CD4-positive, alpha-beta memory T cell (primary cell): ENCODE measurements around the gene ELN. TPM values are rescaled to one million over a fixed set of nuclear protein-coding genes. Genes with fewer than 3 reads are reported as not detected.

Source experiments
- CTCF ChIA-PET: fragments of 350-600 bp; sonication (Branson Sonifier 250); formaldehyde crosslinking; loops from one replicate; lab custom pipeline; 2021; ENCODE audit warnings: inconsistent platforms; ENCODE audit not compliant: partially characterized antibody; lab: Charles Lee
- POLR2A ChIA-PET: fragments of 350-600 bp; sonication (Branson Sonifier 250); formaldehyde crosslinking; loops from one replicate; lab custom pipeline; 2021; ENCODE audit not compliant: partially characterized antibody; lab: Charles Lee
- DNase-seq, 5 donors: peaks; one replicate each; pipeline versions ENCODE4 v3.0.0 to v3.0.0-alpha.2; 2020 to 2022; ENCODE audit warnings: mixed read lengths in 1 of 5
- H3K27ac ChIP-seq: one replicate; pipeline ENCODE4 v1.7.0; 2013; ENCODE audit warnings: low read depth, low read length
- H3K27me3 ChIP-seq: 2 replicates; pipeline ENCODE4 v1.7.0; 2013; ENCODE audit warnings: mild to moderate bottlenecking, low read length, moderate library complexity; ENCODE audit not compliant: insufficient read depth
- H3K36me3 ChIP-seq: 2 replicates; pipeline ENCODE4 v1.7.0; 2013; ENCODE audit warnings: mild to moderate bottlenecking, low read length, moderate library complexity; ENCODE audit not compliant: insufficient read depth
- H3K4me1 ChIP-seq: 2 replicates; pipeline ENCODE4 v1.7.0; 2013; ENCODE audit warnings: mild to moderate bottlenecking, low read length, moderate library complexity; ENCODE audit not compliant: insufficient read depth
- H3K4me3 ChIP-seq, 2 donors: one replicate each; pipeline ENCODE4 v1.7.0; 2013; ENCODE audit warnings: low read length in 2 of 2, mild to moderate bottlenecking in 1 of 2
- H3K9me3 ChIP-seq, 2 donors: one replicate each; pipeline ENCODE4 v1.7.0; 2013; ENCODE audit warnings: low read length in 2 of 2, control low read depth in 1 of 2; ENCODE audit not compliant: control insufficient read depth in 1 of 2
- H3K27ac Mint-ChIP-seq, 7 donors: one replicate each; pipeline ENCODE4 v1.8.0; 2020 to 2021; ENCODE audit warnings: mixed read lengths in 7 of 7, mild to moderate bottlenecking in 6 of 7, inconsistent platforms in 3 of 7, moderate library complexity in 3 of 7
- H3K27me3 Mint-ChIP-seq, 2 donors: one replicate each; pipeline ENCODE4 v1.8.0; 2020 to 2021; ENCODE audit warnings: mixed read lengths in 2 of 2
- H3K36me3 Mint-ChIP-seq, 2 donors: one replicate each; pipeline ENCODE4 v1.8.0; 2020 to 2021; ENCODE audit warnings: mixed read lengths in 2 of 2, inconsistent platforms in 1 of 2, mild to moderate bottlenecking in 1 of 2
- H3K4me1 Mint-ChIP-seq, 4 donors: one replicate each; pipeline ENCODE4 v1.8.0; 2020 to 2021; ENCODE audit warnings: mixed read lengths in 4 of 4, mild to moderate bottlenecking in 1 of 4
- H3K4me3 Mint-ChIP-seq, 8 donors: one replicate each; pipeline ENCODE4 v1.8.0; 2020 to 2021; ENCODE audit warnings: mixed read lengths in 8 of 8, mild to moderate bottlenecking in 7 of 8, moderate library complexity in 6 of 8, inconsistent platforms in 3 of 8
- H3K9me3 Mint-ChIP-seq, 8 donors: one replicate each; pipeline ENCODE4 v1.8.0; 2020 to 2021; ENCODE audit warnings: mixed read lengths in 8 of 8, mild to moderate bottlenecking in 5 of 8, inconsistent platforms in 3 of 8, moderate library complexity in 1 of 8
- intact Hi-C: fragments of 100-400 bp; cut with micrococcal nuclease; formaldehyde crosslinking; loops from one replicate; pipeline ENCODE4 v1.15.1; 2023
- polyA plus RNA-seq, 2 donors: library from polyadenylated mRNA; unstranded; fragments of 300-500 nt; fragmentation: Illumina TruSeq; gene quantifications; one replicate each; pipeline ENCODE4 v1.2.3, GENCODE V29; 2021
- total RNA-seq, 2 experiments: library from RNA; stranded (reverse); gene quantifications; one replicate each; pipeline ENCODE4 v1.2.3, GENCODE V29; 2021

The ELN gene
- total and polyA plus RNA-seq, 4 experiments from 2014 or later: not detected

DNA sequence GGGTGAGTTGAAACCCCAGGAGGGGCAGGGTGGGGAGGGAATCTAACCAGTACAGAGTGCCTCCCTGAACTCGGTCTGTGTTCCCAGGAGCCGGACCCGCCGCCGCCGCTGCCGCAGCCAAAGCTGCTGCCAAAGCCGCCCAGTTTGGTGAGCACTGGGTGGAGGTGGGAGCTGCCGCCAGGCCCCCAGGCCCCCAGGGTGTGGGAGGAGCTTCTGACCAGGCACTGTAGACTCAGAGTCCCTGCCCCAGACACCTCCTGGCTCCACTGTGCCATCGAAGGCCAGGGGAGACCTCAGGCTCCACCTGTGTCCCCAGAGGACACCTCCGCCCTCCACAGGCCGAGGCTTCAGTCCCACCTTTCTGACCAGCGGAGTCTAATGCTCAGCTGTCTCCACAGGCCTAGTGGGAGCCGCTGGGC lies 35.3 kb downstream of the ELN start:
- H3K4me1 Mint-ChIP-seq: peaks cover 5 to 7% (median 6%) of the 10 kb centered on the region in 4 donors
- no peaks in the 10 kb centered on the region for H3K27me3 ChIP-seq
- POLR2A ChIA-PET: no interaction called here
- no peaks in the 10 kb centered on the region for H3K9me3 ChIP-seq
- intact Hi-C loops: no loop called here
- peak overlapping the region in 5 of 7 donors; percentile 15 to 77 (median 30) for H3K27ac Mint-ChIP-seq
- DNase-seq: no peak
- no peaks in the 10 kb centered on the region for H3K36me3 ChIP-seq
- peaks cover 10% of the 10 kb centered on the region for H3K4me1 ChIP-seq
- peaks cover under 1 to 7% of the 10 kb centered on the region in 2 donors for H3K27me3 Mint-ChIP-seq
- H3K9me3 Mint-ChIP-seq: no peaks in the 10 kb centered on the region
- CTCF ChIA-PET: interaction anchor here (1.4 kb wide), 1 partner anchor 89 kb away, joined by 3 read pairs; no protein-coding TSS in a partner anchor
- H3K36me3 Mint-ChIP-seq: no peaks in the 10 kb centered on the region
- no peak overlapping the region for H3K27ac ChIP-seq
- no peak overlapping the region for H3K4me3 ChIP-seq
- H3K4me3 Mint-ChIP-seq: no peak overlapping the region

DNA sequence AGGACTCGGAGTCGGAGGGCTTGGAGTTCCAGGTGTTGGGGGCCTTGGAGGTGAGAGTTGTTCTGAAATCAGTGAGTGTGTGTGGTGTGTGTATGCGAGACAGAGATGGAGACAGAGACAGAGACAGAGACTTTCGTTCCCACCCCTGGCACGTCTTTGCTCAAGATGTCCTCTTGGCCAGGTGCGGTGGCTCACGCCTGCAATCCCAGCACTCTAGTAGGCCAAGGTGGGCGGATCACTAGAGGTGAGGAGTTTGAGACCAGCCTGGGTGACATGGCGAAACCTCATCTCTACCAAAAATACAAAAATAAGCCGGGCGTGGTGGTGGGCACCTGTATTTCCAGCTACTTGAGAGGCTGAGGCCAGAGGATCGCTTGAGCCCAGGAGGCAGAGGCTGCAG lies 35.7 kb downstream of the ELN start:
- Histone ChIP-seq H3K27ac (no peak overlapping the region), H3K9me3 (no peaks in the 10 kb centered on the region), H3K36me3 (no peaks in the 10 kb centered on the region), H3K27me3 (no peaks in the 10 kb centered on the region), H3K4me3 (no peak overlapping the region), H3K4me1 (peaks cover 10% of the 10 kb centered on the region)
- H3K27me3 Mint-ChIP-seq: peaks cover 0 to 4% of the 10 kb centered on the region in 2 donors
- CTCF ChIA-PET: interaction anchor here (1.1 to 1.4 kb wide), 2 partner anchors 88 to 343 kb away, joined by 3 read pairs; no protein-coding TSS in a partner anchor
- H3K4me1 Mint-ChIP-seq: peaks cover 5 to 7% (median 6%) of the 10 kb centered on the region in 4 donors
- DNase-seq: no peak
- POLR2A ChIA-PET: no interaction called here
- H3K4me3 Mint-ChIP-seq: no peak overlapping the region
- intact Hi-C loops: no loop called here
- H3K27ac Mint-ChIP-seq: peak overlapping the region in 4 of 7 donors; percentile 25 to 77 (median 52)
- no peaks in the 10 kb centered on the region for H3K9me3 Mint-ChIP-seq
- no peaks in the 10 kb centered on the region for H3K36me3 Mint-ChIP-seq

DNA sequence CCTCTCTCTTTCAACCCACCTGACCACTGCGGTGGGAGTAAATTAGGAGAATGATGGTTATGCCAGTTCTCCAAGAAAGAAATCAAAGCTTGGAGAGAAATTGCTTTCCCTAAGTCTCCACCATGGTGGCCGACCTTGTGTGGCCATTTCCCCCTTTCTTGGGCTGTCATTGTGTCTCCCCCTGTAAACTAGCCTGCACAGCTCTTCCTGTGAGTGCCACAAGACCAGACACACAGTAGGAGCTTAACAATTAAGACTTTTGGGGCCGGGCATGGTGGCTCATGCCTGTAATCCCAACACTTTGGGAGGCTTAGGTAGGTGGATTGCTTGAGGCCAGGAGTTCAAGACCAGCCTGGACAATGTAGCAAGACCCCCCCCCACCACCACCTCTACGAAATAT lies 36.7 kb downstream of the ELN start:
- CTCF ChIA-PET: interaction anchor here (0.9 to 7.5 kb wide), 7 partner anchors 38 to 342 kb away, joined by 3 to 84 read pairs (median 3); partner anchors contain the start of gene LAT2
- Histone ChIP-seq H3K27me3 (no peaks in the 10 kb centered on the region), H3K4me1 (peaks cover 10% of the 10 kb centered on the region), H3K36me3 (no peaks in the 10 kb centered on the region), H3K4me3 (no peak overlapping the region), H3K27ac (no peak overlapping the region), H3K9me3 (no peaks in the 10 kb centered on the region)
- Mint-ChIP-seq H3K36me3 (no peaks in the 10 kb centered on the region), H3K4me1 (peaks cover 5 to 7% (median 6%) of the 10 kb centered on the region in 4 donors), H3K27me3 (peaks cover 0 to 3% of the 10 kb centered on the region in 2 donors), H3K4me3 (no peak overlapping the region), H3K9me3 (no peaks in the 10 kb centered on the region), H3K27ac (peak overlapping the region in 2 of 7 donors; percentile 31 to 75)
- POLR2A ChIA-PET: no interaction called here
- intact Hi-C loops: no loop called here
- no peak for DNase-seq

DNA sequence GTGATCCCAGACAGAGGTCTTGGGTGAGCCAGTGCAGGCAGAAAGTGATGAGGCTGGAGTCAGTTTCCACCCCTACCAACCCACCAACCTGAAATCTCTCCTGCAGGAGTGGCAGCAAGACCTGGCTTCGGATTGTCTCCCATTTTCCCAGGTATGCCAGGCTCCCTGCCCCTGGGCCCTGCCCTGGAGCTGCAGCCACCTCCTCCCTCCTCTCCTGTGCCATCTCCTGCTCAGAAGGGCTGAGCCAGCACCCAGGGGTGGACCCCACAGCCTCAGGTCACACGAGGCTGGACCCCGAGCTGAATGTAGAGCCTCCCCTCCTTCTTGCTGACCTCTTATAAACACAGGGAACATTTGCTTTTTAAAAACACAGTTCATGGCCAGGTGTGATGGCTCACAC lies 38.7 kb downstream of the ELN start:
- DNase-seq: no peak
- H3K36me3 ChIP-seq: no peaks in the 10 kb centered on the region
- CTCF ChIA-PET: interaction anchor here (1.1 to 7.5 kb wide), 4 partner anchors 17 to 335 kb away, joined by 7 to 84 read pairs (median 16); partner anchors contain the start of gene LIMK1
- intact Hi-C loops: loop anchor here (1.0 kb wide), 1 partner anchor 137 kb away; no protein-coding TSS in a partner anchor
- POLR2A ChIA-PET: no interaction called here
- no peaks in the 10 kb centered on the region for H3K27me3 ChIP-seq
- no peak overlapping the region for H3K4me3 Mint-ChIP-seq
- no peaks in the 10 kb centered on the region for H3K9me3 ChIP-seq
- H3K4me3 ChIP-seq: no peak overlapping the region
- H3K27me3 Mint-ChIP-seq: peaks cover 0 to 3% of the 10 kb centered on the region in 2 donors
- H3K4me1 ChIP-seq: peaks cover 9% of the 10 kb centered on the region
- no peak overlapping the region for H3K27ac ChIP-seq
- no peak overlapping the region for H3K27ac Mint-ChIP-seq
- no peaks in the 10 kb centered on the region for H3K36me3 Mint-ChIP-seq
- no peaks in the 10 kb centered on the region for H3K9me3 Mint-ChIP-seq
- H3K4me1 Mint-ChIP-seq: peaks cover 5 to 7% (median 6%) of the 10 kb centered on the region in 4 donors

DNA sequence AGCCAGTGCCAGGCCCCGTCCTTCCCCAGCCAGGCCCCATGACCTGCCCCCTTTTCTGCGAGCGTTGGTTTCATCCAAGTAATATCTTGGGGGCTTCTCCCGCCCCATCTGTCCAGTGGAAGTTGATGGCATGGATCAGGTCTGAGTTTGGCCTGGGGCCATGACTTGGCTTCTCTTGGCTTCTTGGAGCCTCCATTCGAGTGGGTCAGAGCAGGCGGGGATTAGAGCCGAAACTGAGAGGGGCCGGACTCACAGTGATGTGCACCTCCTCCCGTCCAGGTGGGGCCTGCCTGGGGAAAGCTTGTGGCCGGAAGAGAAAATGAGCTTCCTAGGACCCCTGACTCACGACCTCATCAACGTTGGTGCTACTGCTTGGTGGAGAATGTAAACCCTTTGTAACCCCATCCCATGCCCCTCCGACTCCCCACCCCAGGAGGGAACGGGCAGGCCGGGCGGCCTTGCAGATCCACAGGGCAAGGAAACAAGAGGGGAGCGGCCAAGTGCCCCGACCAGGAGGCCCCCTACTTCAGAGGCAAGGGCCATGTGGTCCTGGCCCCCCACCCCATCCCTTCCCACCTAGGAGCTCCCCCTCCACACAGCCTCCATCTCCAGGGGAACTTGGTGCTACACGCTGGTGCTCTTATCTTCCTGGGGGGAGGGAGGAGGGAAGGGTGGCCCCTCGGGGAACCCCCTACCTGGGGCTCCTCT lies 40.6 kb downstream of the ELN start:
- DNase-seq: no peak
- Mint-ChIP-seq H3K36me3 (no peaks in the 10 kb centered on the region), H3K27ac (peak overlapping the region in 1 of 7 donors; percentile 55), H3K9me3 (no peaks in the 10 kb centered on the region), H3K4me1 (peaks cover 0 to under 1% (median 0%) of the 10 kb centered on the region in 4 donors), H3K4me3 (no peak overlapping the region), H3K27me3 (no peaks in the 10 kb centered on the region)
- Histone ChIP-seq H3K27ac (no peak overlapping the region), H3K36me3 (no peaks in the 10 kb centered on the region), H3K4me1 (no peaks in the 10 kb centered on the region), H3K4me3 (no peak overlapping the region), H3K27me3 (no peaks in the 10 kb centered on the region), H3K9me3 (no peaks in the 10 kb centered on the region)
- intact Hi-C loops: loop anchor here (1.0 to 2.0 kb wide), 3 partner anchors 106 to 138 kb away; partner anchors contain the start of gene EIF4H
- POLR2A ChIA-PET: interaction anchor here (0.8 to 3.0 kb wide), 5 partner anchors 14 to 109 kb away, joined by 3 to 9 read pairs (median 3); partner anchors contain the start of gene EIF4H
- CTCF ChIA-PET: interaction anchor here (0.7 to 7.5 kb wide), 14 partner anchors 13 to 334 kb away, joined by 3 to 84 read pairs (median 6); partner anchors contain the start of gene LIMK1

DNA sequence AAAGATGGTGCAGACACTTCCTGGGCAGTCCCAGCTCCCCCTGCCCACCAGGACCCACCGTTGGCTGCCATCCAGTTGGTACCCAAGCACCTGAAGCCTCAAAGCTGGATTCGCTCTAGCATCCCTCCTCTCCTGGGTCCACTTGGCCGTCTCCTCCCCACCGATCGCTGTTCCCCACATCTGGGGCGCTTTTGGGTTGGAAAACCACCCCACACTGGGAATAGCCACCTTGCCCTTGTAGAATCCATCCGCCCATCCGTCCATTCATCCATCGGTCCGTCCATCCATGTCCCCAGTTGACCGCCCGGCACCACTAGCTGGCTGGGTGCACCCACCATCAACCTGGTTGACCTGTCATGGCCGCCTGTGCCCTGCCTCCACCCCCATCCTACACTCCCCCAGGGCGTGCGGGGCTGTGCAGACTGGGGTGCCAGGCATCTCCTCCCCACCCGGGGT lies 41.1 kb downstream of the ELN start:
- no peak overlapping the region for H3K4me3 ChIP-seq
- Mint-ChIP-seq H3K27ac (no peak overlapping the region), H3K36me3 (no peaks in the 10 kb centered on the region), H3K4me3 (no peak overlapping the region), H3K9me3 (no peaks in the 10 kb centered on the region), H3K27me3 (no peaks in the 10 kb centered on the region), H3K4me1 (no peaks in the 10 kb centered on the region)
- ChIA-PET POLR2A (interaction anchor here (3.0 kb wide), 1 partner anchor 105 kb away, joined by 9 read pairs; the partner anchor contains the start of gene EIF4H), CTCF (interaction anchor here (0.9 to 7.5 kb wide), 10 partner anchors 14 to 333 kb away, joined by 3 to 84 read pairs (median 6); partner anchors contain the start of gene LIMK1)
- H3K27ac ChIP-seq: no peak overlapping the region
- H3K9me3 ChIP-seq: no peaks in the 10 kb centered on the region
- no peak for DNase-seq
- intact Hi-C loops: loop anchor here (2.0 kb wide), 1 partner anchor 106 kb away; the partner anchor contains the start of gene EIF4H
- no peaks in the 10 kb centered on the region for H3K4me1 ChIP-seq
- H3K27me3 ChIP-seq: no peaks in the 10 kb centered on the region
- H3K36me3 ChIP-seq: no peaks in the 10 kb centered on the region
